Endothelial cell of umbilical vein (primary cell): Measurements from ENCODE around the gene TUBGCP2. TPM values are rescaled to one million over a fixed set of nuclear protein-coding genes. Genes with fewer than 3 reads are reported as not detected.

Source experiments
- BruUV-seq: library from RNA; stranded (reverse); fragments of 400-500 nt; replicated peaks from 2 replicates; lab custom pipeline; 2021; lab: Mats Ljungman, UMichigan
- CTCF ChIA-PET: fragments of 300-600, 350-600 bp; sonication (Branson Sonifier 250); formaldehyde crosslinking; loops from one replicate; lab custom pipeline; 2021; ENCODE audit warnings: antibody characterized with exemption, inconsistent platforms; lab: Charles Lee
- POLR2A ChIA-PET: fragments of 300-600, 350-600 bp; sonication (Branson Sonifier 250); formaldehyde crosslinking; loops from one replicate; lab custom pipeline; 2021; ENCODE audit warnings: antibody characterized with exemption, inconsistent platforms; lab: Charles Lee
- DNase-seq: peaks from one replicate; pipeline ENCODE4 v3.0.0-alpha.2; 2011; ENCODE audit warnings: low read depth, low spot score
- FAIRE-seq: peaks from 2 replicates; lab custom pipeline; 2011; peaks lifted over from hg19 to GRCh38; lab: Jason Lieb, UNC
- H2AFZ ChIP-seq: 2 replicates; pipeline ENCODE4 v1.6.0; 2012; ENCODE audit warnings: low read depth, low read length, control low read depth, inconsistent platforms
- H3K27ac ChIP-seq: 2 replicates; pipeline ENCODE4 v1.5.1; 2011; ENCODE audit warnings: low read depth, mild to moderate bottlenecking, control low read depth, low read length, moderate library complexity; ENCODE audit not compliant: insufficient read depth
- H3K27me3 ChIP-seq, 2 experiments: 2 replicates each; pipeline versions ENCODE4 v1.6.0 to v1.6.1; 2011; ENCODE audit warnings: low read length in 2 of 2, mixed read lengths in 1 of 2; ENCODE audit not compliant: control insufficient read depth in 2 of 2, insufficient read depth in 2 of 2
- H3K36me3 ChIP-seq, 2 experiments: 2 replicates in 1 of 2; 3 replicates in 1 of 2; pipeline ENCODE4 v1.5.1; 2011; ENCODE audit warnings: low read length in 2 of 2, mild to moderate bottlenecking in 1 of 2, moderate library complexity in 1 of 2; ENCODE audit not compliant: control insufficient read depth in 2 of 2, insufficient read depth in 2 of 2; ENCODE audit errors: extremely low read depth in 1 of 2
- H3K4me1 ChIP-seq: 3 replicates; pipeline ENCODE4 v1.5.1; 2011; ENCODE audit warnings: mild to moderate bottlenecking, low read length; ENCODE audit not compliant: control insufficient read depth, insufficient read depth; ENCODE audit errors: extremely low read depth
- H3K4me2 ChIP-seq: 2 replicates; pipeline ENCODE4 v1.6.1; 2011; ENCODE audit warnings: low read length, control low read depth, mixed read lengths; ENCODE audit not compliant: insufficient read depth
- H3K4me3 ChIP-seq, 3 experiments: fragments of 200-600 bp in 1 of 3; sonication (generic), shearing (Covaris generic) in 1 of 3; replicated peaks in 1 of 3; 2 replicates each; pipeline ENCODE4 v1.5.1; 2011 to 2016; ENCODE audit warnings: control low read depth in 3 of 3, low read length in 3 of 3, mild to moderate bottlenecking in 2 of 3, inconsistent platforms in 1 of 3, low read depth in 1 of 3, moderate library complexity in 1 of 3; ENCODE audit not compliant: insufficient read depth in 1 of 3
- H3K79me2 ChIP-seq: 2 replicates; pipeline ENCODE4 v1.6.0; 2012; ENCODE audit warnings: low read length, inconsistent platforms; ENCODE audit not compliant: control insufficient read depth, insufficient read depth
- H3K9ac ChIP-seq: replicated peaks from 2 replicates; pipeline ENCODE3; 2011; ENCODE audit warnings: low read length, control low read depth; ENCODE audit not compliant: insufficient read depth; ENCODE audit errors: extremely low read depth
- H3K9me1 ChIP-seq: replicated peaks from 3 replicates; pipeline ENCODE4 v1.6.0; 2011; ENCODE audit warnings: mild to moderate bottlenecking, low read length; ENCODE audit not compliant: control insufficient read depth, insufficient read depth; ENCODE audit errors: extremely low read depth
- H3K9me3 ChIP-seq: replicated peaks from 2 replicates; pipeline ENCODE4 v1.5.1; 2012; ENCODE audit warnings: low read length, inconsistent platforms; ENCODE audit not compliant: control insufficient read depth, insufficient read depth
- H4K20me1 ChIP-seq: replicated peaks from 2 replicates; pipeline ENCODE3; 2011; ENCODE audit warnings: mild to moderate bottlenecking, low read length; ENCODE audit not compliant: control insufficient read depth, insufficient read depth; ENCODE audit errors: extremely low read depth
- EZH2 ChIP-seq: IDR thresholded peaks from 2 replicates; pipeline ENCODE4 v1.6.1; 2012; ENCODE audit warnings: borderline replicate concordance, low read depth, mild to moderate bottlenecking, moderate library complexity, low read length, inconsistent platforms; ENCODE audit not compliant: severe bottlenecking
- FOS ChIP-seq: IDR thresholded peaks from 2 replicates; pipeline ENCODE4 v1.6.1; 2011; ENCODE audit warnings: mild to moderate bottlenecking, low read length, moderate library complexity, borderline replicate concordance; ENCODE audit not compliant: insufficient read depth
- GATA2 ChIP-seq: IDR thresholded peaks from 2 replicates; pipeline ENCODE4 v1.7.0; 2011; ENCODE audit warnings: low read depth, mild to moderate bottlenecking, moderate library complexity, mixed read lengths, low read length; ENCODE audit not compliant: insufficient read length, insufficient read depth
- JUN ChIP-seq: IDR thresholded peaks from 2 replicates; pipeline ENCODE4 v1.6.1; 2011; ENCODE audit warnings: borderline replicate concordance, low read depth; ENCODE audit not compliant: insufficient read length, insufficient read depth
- MAX ChIP-seq: IDR thresholded peaks from 2 replicates; pipeline ENCODE4 v1.6.1; 2011; ENCODE audit not compliant: insufficient read depth, insufficient read length
- MYC ChIP-seq: IDR thresholded peaks from one replicate; pipeline ENCODE4 v1.6.1; 2011; ENCODE audit warnings: mild to moderate bottlenecking, low read depth, low read length
- POLR2A ChIP-seq: IDR thresholded peaks from 2 replicates; pipeline ENCODE4 v1.6.1; 2012; ENCODE audit warnings: low read depth, mild to moderate bottlenecking, control low read depth, low read length
- POLR2AphosphoS5 ChIP-seq: IDR thresholded peaks from 2 replicates; pipeline ENCODE4 v1.6.1; 2012; ENCODE audit warnings: low read depth, mild to moderate bottlenecking, control low read depth, low read length, moderate library complexity; ENCODE audit not compliant: insufficient read depth
- dilution Hi-C: fragments of 300-500 bp; cut with MboI; formaldehyde crosslinking; loops from one replicate; pipeline ENCODE4 v1.15.0; 2019; ENCODE audit warnings: low sequenced_read_pairs; ENCODE audit not compliant: extremely low pct_ligation_motif_present
- intact Hi-C: fragments of 100-400 bp; cut with micrococcal nuclease; formaldehyde crosslinking; loops from one replicate; pipeline ENCODE4 v1.10.0; 2022
- polyA plus RNA-seq, 4 experiments: library from polyadenylated mRNA; depleted of rRNA in 3 of 4; stranded (reverse) in 3 of 4; unstranded in 1 of 4; fragments of >200 nt; gene quantifications; 2 replicates each; pipeline versions ENCODE4 v1.2.1 to v1.2.3, GENCODE V29; 2011 to 2012; ENCODE audit warnings: missing spikeins in 1 of 4
- total RNA-seq: library from RNA; stranded (reverse); gene quantifications from 2 replicates; pipeline ENCODE4 v1.2.3, GENCODE V29; 2021
- TF ChIP-seq, protein P1 (sequence below), 2 donors: IDR thresholded peaks; 1 replicate in 1 of 2; 2 replicates in 1 of 2; pipeline ENCODE4 v1.5.1; 2011; ENCODE audit warnings: low read length in 2 of 2, mild to moderate bottlenecking in 2 of 2, moderate library complexity in 2 of 2, control low read depth in 1 of 2, inconsistent platforms in 1 of 2, low read depth in 1 of 2; ENCODE audit not compliant: insufficient read depth in 1 of 2; ENCODE audit errors: extremely low read depth in 1 of 2

Gene TUBGCP2
- total and polyA plus RNA-seq, 2 donors (not counting 3 experiments of a cell fraction or from before 2014, with no cell fraction given) = 37.1 to 53.1 TPM

- no peak overlapping the region for H3K27ac ChIP-seq
- no peaks in the 10 kb centered on the region for H3K9me3 ChIP-seq
- no peaks in the 10 kb centered on the region for H4K20me1 ChIP-seq
- TF ChIP-seq EZH2 = no peak
- TF ChIP-seq, protein P1, sequence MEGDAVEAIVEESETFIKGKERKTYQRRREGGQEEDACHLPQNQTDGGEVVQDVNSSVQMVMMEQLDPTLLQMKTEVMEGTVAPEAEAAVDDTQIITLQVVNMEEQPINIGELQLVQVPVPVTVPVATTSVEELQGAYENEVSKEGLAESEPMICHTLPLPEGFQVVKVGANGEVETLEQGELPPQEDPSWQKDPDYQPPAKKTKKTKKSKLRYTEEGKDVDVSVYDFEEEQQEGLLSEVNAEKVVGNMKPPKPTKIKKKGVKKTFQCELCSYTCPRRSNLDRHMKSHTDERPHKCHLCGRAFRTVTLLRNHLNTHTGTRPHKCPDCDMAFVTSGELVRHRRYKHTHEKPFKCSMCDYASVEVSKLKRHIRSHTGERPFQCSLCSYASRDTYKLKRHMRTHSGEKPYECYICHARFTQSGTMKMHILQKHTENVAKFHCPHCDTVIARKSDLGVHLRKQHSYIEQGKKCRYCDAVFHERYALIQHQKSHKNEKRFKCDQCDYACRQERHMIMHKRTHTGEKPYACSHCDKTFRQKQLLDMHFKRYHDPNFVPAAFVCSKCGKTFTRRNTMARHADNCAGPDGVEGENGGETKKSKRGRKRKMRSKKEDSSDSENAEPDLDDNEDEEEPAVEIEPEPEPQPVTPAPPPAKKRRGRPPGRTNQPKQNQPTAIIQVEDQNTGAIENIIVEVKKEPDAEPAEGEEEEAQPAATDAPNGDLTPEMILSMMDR (IDR thresholded peaks at IDR 0.05; ENCODE audit: extremely low read depth in 1 of 2, insufficient read depth in 1 of 2, low read depth in 1 of 2, low read length in 2 of 2) = no peak
- no peak for TF ChIP-seq POLR2A
- TF ChIP-seq JUN = no peak
- no peak for TF ChIP-seq FOS
- no peak for TF ChIP-seq MYC
- TF ChIP-seq POLR2AphosphoS5 = no peak
- no peak for TF ChIP-seq MAX
- TF ChIP-seq GATA2 = no peak
- POLR2A ChIA-PET = no interaction called here
- DNase-seq = no peak
- H3K27me3 ChIP-seq = peaks cover 5 to 10% of the 10 kb centered on the region in 2 experiments
- no peak overlapping the region for H3K9ac ChIP-seq
- no peak overlapping the region for H3K4me3 ChIP-seq
- no peak for FAIRE-seq
- intact Hi-C loops (no loop called here), dilution Hi-C loops (no loop called here)
- H3K4me1 ChIP-seq = no peaks in the 10 kb centered on the region
- CTCF ChIA-PET = interaction anchor here (1.2 to 1.3 kb wide), 2 partner anchors 11 to 16 kb away, joined by 3 read pairs; no protein-coding TSS in a partner anchor
- no TSS peak for BruUV-seq
- no peaks in the 10 kb centered on the region for H3K79me2 ChIP-seq
- no peaks in the 10 kb centered on the region for H3K9me1 ChIP-seq
- H3K4me2 ChIP-seq = no peak overlapping the region
- no peaks in the 10 kb centered on the region for H3K36me3 ChIP-seq
- no peak overlapping the region for H2AFZ ChIP-seq
These were observed 33.7 kb downstream of the TUBGCP2 start for GRCh38 chr10:133274751-133275683.
